H1 (cell line): Measurements from ENCODE around the gene FHIT. TPM values are rescaled to one million over a fixed set of nuclear protein-coding genes. Genes with fewer than 3 reads are reported as not detected.

Source experiments
- CTCF ChIA-PET: fragments of 300-600 bp; sonication (Branson Sonifier 250); formaldehyde crosslinking; loops from one replicate; lab custom pipeline; 2021; ENCODE audit not compliant: partially characterized antibody; lab: Charles Lee
- POLR2A ChIA-PET: fragments of 300-600 bp; sonication (Branson Sonifier 250); formaldehyde crosslinking; loops from one replicate; lab custom pipeline; 2021; ENCODE audit warnings: inconsistent platforms; ENCODE audit not compliant: partially characterized antibody; lab: Charles Lee
- DNase-seq, 2 experiments: peaks; one replicate each; pipeline versions ENCODE4 v3.0.0 to v3.0.0-alpha.2; 2010 to 2022; ENCODE audit warnings: low spot score in 2 of 2, low read depth in 1 of 2, mixed read lengths in 1 of 2
- FAIRE-seq: peaks from 2 replicates; lab custom pipeline; 2011; peaks lifted over from hg19 to GRCh38; lab: Jason Lieb, UNC
- H2AFZ ChIP-seq: 2 replicates; pipeline ENCODE4 v1.8.1; 2012; ENCODE audit warnings: low read length, inconsistent platforms
- H2AK5ac ChIP-seq: 2 replicates; pipeline ENCODE4 v1.6.1; 2013; ENCODE audit warnings: low read depth, low read length
- H2BK120ac ChIP-seq: replicated peaks from 2 replicates; pipeline ENCODE3; 2013; ENCODE audit warnings: low read depth, low read length, inconsistent platforms
- H2BK12ac ChIP-seq: 2 replicates; pipeline ENCODE4 v1.6.1; 2013; ENCODE audit warnings: low read depth, low read length
- H2BK15ac ChIP-seq: 2 replicates; pipeline ENCODE4 v1.6.1; 2013; ENCODE audit warnings: low read length
- H2BK20ac ChIP-seq: 2 replicates; pipeline ENCODE4 v1.6.1; 2013; ENCODE audit warnings: low read length
- H2BK5ac ChIP-seq: 2 replicates; pipeline ENCODE4 v1.6.1; 2013; ENCODE audit warnings: low read depth, low read length
- H3K14ac ChIP-seq: 2 replicates; pipeline ENCODE4 v1.6.1; 2013; ENCODE audit warnings: inconsistent platforms; ENCODE audit not compliant: insufficient read length
- H3K18ac ChIP-seq: 2 replicates; pipeline ENCODE4 v1.6.1; 2013; ENCODE audit warnings: low read length; ENCODE audit errors: extremely low read depth
- H3K23ac ChIP-seq: 2 replicates; pipeline ENCODE4 v1.6.1; 2013; ENCODE audit warnings: inconsistent platforms; ENCODE audit not compliant: insufficient read length
- H3K23me2 ChIP-seq: 2 replicates; pipeline ENCODE4 v1.6.1; 2013; ENCODE audit warnings: low read depth, low read length
- H3K27ac ChIP-seq: 2 replicates; pipeline ENCODE4 v1.6.1; 2011; ENCODE audit warnings: low read depth, low read length, inconsistent platforms
- H3K27me3 ChIP-seq, 4 experiments: replicated peaks in 1 of 4; 1 replicate in 1 of 4; 2 replicates in 3 of 4; pipeline versions ENCODE4 v1.6.1 to v1.8.1; 2011 to 2013; ENCODE audit warnings: low read length in 3 of 4, mild to moderate bottlenecking in 3 of 4, inconsistent platforms in 2 of 4, mixed read lengths in 2 of 4, moderate library complexity in 1 of 4; ENCODE audit not compliant: control insufficient read depth in 3 of 4, insufficient read depth in 3 of 4; ENCODE audit errors: extremely low read depth in 1 of 4
- H3K36me3 ChIP-seq, 4 experiments: 2 replicates each; pipeline versions ENCODE4 v1.6.1 to v1.8.1; 2011 to 2013; ENCODE audit warnings: mild to moderate bottlenecking in 4 of 4, low read length in 3 of 4, moderate library complexity in 2 of 4, control low read depth in 1 of 4, inconsistent platforms in 1 of 4; ENCODE audit not compliant: insufficient read depth in 4 of 4, control insufficient read depth in 2 of 4
- H3K4ac ChIP-seq: replicated peaks from 2 replicates; pipeline ENCODE3; 2013; ENCODE audit warnings: low read length, low read depth, mixed read lengths, inconsistent platforms; ENCODE audit not compliant: insufficient read length
- H3K4me1 ChIP-seq, 4 experiments: replicated peaks in 1 of 4; 1 replicate in 1 of 4; 2 replicates in 3 of 4; pipeline versions ENCODE4 v1.6.1 to v1.8.1; 2011 to 2013; ENCODE audit warnings: low read length in 3 of 4, inconsistent platforms in 2 of 4, mixed read lengths in 1 of 4; ENCODE audit not compliant: insufficient read depth in 4 of 4, control insufficient read depth in 3 of 4
- H3K4me2 ChIP-seq, 2 experiments: 2 replicates each; pipeline versions ENCODE4 v1.6.1 to v1.8.1; 2011 to 2013; ENCODE audit warnings: low read depth in 2 of 2, low read length in 2 of 2, control low read depth in 1 of 2, inconsistent platforms in 1 of 2, mild to moderate bottlenecking in 1 of 2; ENCODE audit not compliant: insufficient read depth in 1 of 2
- H3K4me3 ChIP-seq, 4 experiments: fragments of 200-600, 300-600 bp in 1 of 4; sonication (generic), shearing (Covaris generic), sonication (Bioruptor Twin) in 1 of 4; 2 replicates each; pipeline versions ENCODE4 v1.5.1 to v1.8.1; 2011 to 2016; ENCODE audit warnings: low read length in 4 of 4, low read depth in 3 of 4, control low read depth in 2 of 4, inconsistent platforms in 2 of 4, mild to moderate bottlenecking in 2 of 4, mixed read lengths in 1 of 4, moderate library complexity in 1 of 4; ENCODE audit not compliant: insufficient read depth in 2 of 4; ENCODE audit errors: extremely low read depth in 1 of 4
- H3K56ac ChIP-seq: replicated peaks from 2 replicates; pipeline ENCODE3; 2013; ENCODE audit warnings: low read depth, mild to moderate bottlenecking, mixed read lengths, low read length, inconsistent platforms; ENCODE audit not compliant: insufficient read length
- H3K79me1 ChIP-seq: 2 replicates; pipeline ENCODE4 v1.6.1; 2013; ENCODE audit warnings: low read depth, low read length, control low read depth
- H3K79me2 ChIP-seq, 2 experiments: 2 replicates each; pipeline versions ENCODE4 v1.6.1 to v1.8.1; 2012 to 2013; ENCODE audit warnings: low read length in 2 of 2, mild to moderate bottlenecking in 2 of 2, inconsistent platforms in 1 of 2; ENCODE audit not compliant: insufficient read depth in 2 of 2, control insufficient read depth in 1 of 2
- H3K9ac ChIP-seq, 4 experiments: replicated peaks in 1 of 4; 1 replicate in 1 of 4; 2 replicates in 3 of 4; pipeline versions ENCODE4 v1.6.1 to v1.8.1; 2011 to 2013; ENCODE audit warnings: low read depth in 3 of 4, low read length in 3 of 4, control low read depth in 2 of 4, mild to moderate bottlenecking in 2 of 4, moderate library complexity in 2 of 4, inconsistent platforms in 1 of 4; ENCODE audit errors: extremely low read depth in 1 of 4
- H3K9me3 ChIP-seq, 2 experiments: 2 replicates each; pipeline versions ENCODE4 v1.6.1 to v1.8.1; 2012 to 2013; ENCODE audit warnings: mild to moderate bottlenecking in 2 of 2, moderate library complexity in 2 of 2, control low read depth in 1 of 2, inconsistent platforms in 1 of 2, low read depth in 1 of 2, low read length in 1 of 2, mixed read lengths in 1 of 2; ENCODE audit not compliant: insufficient read depth in 2 of 2
- H4K20me1 ChIP-seq, 2 experiments: replicated peaks in 1 of 2; 2 replicates each; pipeline versions ENCODE3 to v1.8.1; 2011 to 2013; ENCODE audit warnings: inconsistent platforms in 2 of 2, low read length in 2 of 2, mild to moderate bottlenecking in 1 of 2; ENCODE audit not compliant: insufficient read depth in 2 of 2, control insufficient read depth in 1 of 2
- H4K5ac ChIP-seq: 2 replicates; pipeline ENCODE4 v1.6.1; 2013; ENCODE audit warnings: low read length, low read depth, mixed read lengths, inconsistent platforms; ENCODE audit not compliant: insufficient read length
- H4K8ac ChIP-seq: 2 replicates; pipeline ENCODE4 v1.8.0; 2013; ENCODE audit warnings: mild to moderate bottlenecking, moderate library complexity, low read length, inconsistent platforms; ENCODE audit not compliant: insufficient read depth; ENCODE audit errors: extremely low read depth
- H4K91ac ChIP-seq: replicated peaks from 2 replicates; pipeline ENCODE3; 2013; ENCODE audit warnings: low read length, mixed read lengths, inconsistent platforms; ENCODE audit not compliant: insufficient read length
- CBX5 ChIP-seq: fragments of 300-800, 300-1000 bp; sonication (generic); IDR thresholded peaks from 2 replicates; pipeline ENCODE4 v1.7.1; 2016; ENCODE audit warnings: antibody characterized with exemption, low read length, low read depth
- CEBPB ChIP-seq: IDR thresholded peaks from 2 replicates; pipeline ENCODE4 v1.6.1; 2012; ENCODE audit warnings: low read depth, low read length
- GABPA ChIP-seq: IDR thresholded peaks from 2 replicates; pipeline ENCODE4 v1.6.1; 2011; ENCODE audit warnings: mild to moderate bottlenecking, low read length, moderate library complexity, borderline replicate concordance; ENCODE audit not compliant: insufficient read depth
- HDAC6 ChIP-seq: IDR thresholded peaks from one replicate; pipeline ENCODE4 v1.7.1; 2012; ENCODE audit warnings: low read depth, mild to moderate bottlenecking, inconsistent platforms, low read length, moderate library complexity
- KDM1A ChIP-seq: fragments of 200-600, 300-600 bp; sonication (generic); IDR thresholded peaks from 2 replicates; pipeline ENCODE4 v1.7.1; 2016; ENCODE audit warnings: mild to moderate bottlenecking, low read length, borderline replicate concordance
- SRF ChIP-seq: IDR thresholded peaks from 2 replicates; pipeline ENCODE4 v1.6.1; 2011; ENCODE audit warnings: mild to moderate bottlenecking, low read depth, low read length, moderate library complexity
- WGBS, 2 experiments: shearing (Covaris generic) in 1 of 2; methylation state at CpG; one replicate each; pipeline versions ENCODE4 v1.1.6 to v1.1.7; 2013 to 2015; ENCODE audit warnings: low lambda C conversion rate in 2 of 2, mixed read lengths in 2 of 2, inconsistent platforms in 1 of 2, low coverage in 1 of 2, missing lambda C conversion rate in 1 of 2; ENCODE audit not compliant: insufficient replicate concordance in 2 of 2, insufficient coverage in 1 of 2, insufficient read length in 1 of 2; ENCODE audit errors: extremely low coverage in 1 of 2, missing lambda C conversion rate in 1 of 2; 5-methylcytosine and 5-hydroxymethylcytosine counted together
- polyA plus RNA-seq, 7 experiments: library from polyadenylated mRNA; depleted of rRNA in 3 of 7; stranded (reverse) in 5 of 7; unstranded in 2 of 7; fragments of >200 nt in 5 of 7; fragments of 200-250 nt in 2 of 7; gene quantifications; 1 replicate in 5 of 7; 2 replicates in 1 of 7; 4 replicates in 1 of 7; pipeline versions ENCODE4 v1.2.1 to v1.2.3, GENCODE V29; 2011 to 2013; ENCODE audit warnings: missing spikeins in 2 of 7, mixed read lengths in 2 of 7
- total RNA-seq: library from RNA; stranded (reverse); fragmentation: NEBNext Ultra II Directional; extraction: Animal tissue kit (Norgen Biotek cat#: 25700); gene quantifications from 2 replicates; pipeline ENCODE4 v1.2.1, GENCODE V29; 2021

Gene FHIT
- total and polyA plus RNA-seq, 2 of the 8 experiments (the other 6 are each of a cell fraction or from before 2014, with no cell fraction given), result 1.2 to 3.2 TPM

GRCh38 chr3:60835796-60836195 lies 415.5 kb downstream of the FHIT start:
- TF ChIP-seq KDM1A (no peak), CBX5 (no peak), SRF (no peak), HDAC6 (no peak), CEBPB (no peak), GABPA (no peak)
- TF ChIP-seq, all 59 proteins: peak for 0
- no peak for FAIRE-seq
- Histone ChIP-seq H2BK12ac (no peak overlapping the region), H3K4me2 (no peak overlapping the region), H3K18ac (no peak overlapping the region), H3K36me3 (no peaks in the 10 kb centered on the region), H3K56ac (no peak overlapping the region), H2AK5ac (no peak overlapping the region), H2AFZ (no peak overlapping the region), H3K4me3 (no peak overlapping the region), H3K14ac (no peak overlapping the region), H4K20me1 (no peaks in the 10 kb centered on the region), H2BK15ac (no peak overlapping the region), H2BK120ac (no peak overlapping the region), H3K79me1 (no peaks in the 10 kb centered on the region), H2BK20ac (no peak overlapping the region), H3K9me3 (peaks cover 0 to 4% of the 10 kb centered on the region in 2 experiments; a peak in 1 of 4 replicates), H2BK5ac (no peak overlapping the region), H3K27me3 (no peaks in the 10 kb centered on the region), H3K27ac (no peak overlapping the region), H4K91ac (no peak overlapping the region), H3K4me1 (peaks cover 0 to 3% (median 0%) of the 10 kb centered on the region in 4 experiments; a peak in 1 of 7 replicates), H4K8ac (no peak overlapping the region), H4K5ac (no peak overlapping the region), H3K9ac (no peak overlapping the region), H3K23ac (no peak overlapping the region), H3K23me2 (no peaks in the 10 kb centered on the region), H3K4ac (no peak overlapping the region), H3K79me2 (no peaks in the 10 kb centered on the region)
- WGBS, 2 experiments, result 93% methylated on average over 5 of the region's 5 CpGs; no CpG with 5 or more reads in 1 of the 2 experiments
- DNase-seq, result no peak
- CTCF ChIA-PET, result no interaction called here
- POLR2A ChIA-PET, result interaction anchor here (0.6 kb wide), 1 partner anchor 419 kb away, joined by 3 read pairs; no protein-coding TSS in a partner anchor
